Fibroblast of the aortic adventitia (primary cell): Measurements from ENCODE around the gene TRAM2. TPM values are rescaled to one million over a fixed set of nuclear protein-coding genes. Genes with fewer than 3 reads are reported as not detected.

ENCODE experiments used
- DNase-seq: peaks from one replicate; pipeline ENCODE4 v3.0.0-alpha.2; 2010; ENCODE audit warnings: low read depth
- H3K4me3 ChIP-seq: 2 replicates; pipeline ENCODE4 v1.5.1; 2011; ENCODE audit warnings: low read depth, mild to moderate bottlenecking, control low read depth, low read length, moderate library complexity
- total RNA-seq: library from RNA; depleted of rRNA; stranded (reverse); fragments of >200 nt; gene quantifications from 2 replicates; pipeline ENCODE4 v1.2.3, GENCODE V29; 2012; ENCODE audit warnings: low replicate concordance
- TF ChIP-seq, protein P1 (sequence below): IDR thresholded peaks from 2 replicates; pipeline ENCODE4 v1.5.1; 2011; ENCODE audit warnings: mild to moderate bottlenecking, low read length, control low read depth, inconsistent platforms; ENCODE audit not compliant: insufficient read depth

TRAM2 gene
- total RNA-seq, 1 donor = 128 TPM

DNA sequence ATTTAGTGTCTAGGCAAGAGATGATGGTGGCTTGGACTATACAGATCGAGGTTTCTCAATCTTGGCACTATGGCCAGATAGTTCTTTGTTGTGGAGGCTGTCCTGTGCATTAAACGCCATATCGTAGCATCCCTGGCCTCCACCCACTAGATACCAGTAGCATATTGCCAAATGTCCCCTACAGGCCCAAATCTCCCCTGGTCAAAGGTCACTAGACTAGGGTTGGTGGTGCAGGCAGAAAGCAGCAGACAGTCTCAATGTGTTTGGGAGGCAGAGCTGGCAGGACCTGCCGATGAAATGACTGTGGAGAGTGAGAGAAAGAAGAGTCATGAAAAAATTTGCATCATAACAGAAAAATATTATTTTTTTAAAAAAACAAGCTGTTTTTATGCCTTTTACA, 63.0 kb downstream of the TRAM2 start:
- H3K4me3 ChIP-seq = no peak overlapping the region
- TF ChIP-seq, protein P1, sequence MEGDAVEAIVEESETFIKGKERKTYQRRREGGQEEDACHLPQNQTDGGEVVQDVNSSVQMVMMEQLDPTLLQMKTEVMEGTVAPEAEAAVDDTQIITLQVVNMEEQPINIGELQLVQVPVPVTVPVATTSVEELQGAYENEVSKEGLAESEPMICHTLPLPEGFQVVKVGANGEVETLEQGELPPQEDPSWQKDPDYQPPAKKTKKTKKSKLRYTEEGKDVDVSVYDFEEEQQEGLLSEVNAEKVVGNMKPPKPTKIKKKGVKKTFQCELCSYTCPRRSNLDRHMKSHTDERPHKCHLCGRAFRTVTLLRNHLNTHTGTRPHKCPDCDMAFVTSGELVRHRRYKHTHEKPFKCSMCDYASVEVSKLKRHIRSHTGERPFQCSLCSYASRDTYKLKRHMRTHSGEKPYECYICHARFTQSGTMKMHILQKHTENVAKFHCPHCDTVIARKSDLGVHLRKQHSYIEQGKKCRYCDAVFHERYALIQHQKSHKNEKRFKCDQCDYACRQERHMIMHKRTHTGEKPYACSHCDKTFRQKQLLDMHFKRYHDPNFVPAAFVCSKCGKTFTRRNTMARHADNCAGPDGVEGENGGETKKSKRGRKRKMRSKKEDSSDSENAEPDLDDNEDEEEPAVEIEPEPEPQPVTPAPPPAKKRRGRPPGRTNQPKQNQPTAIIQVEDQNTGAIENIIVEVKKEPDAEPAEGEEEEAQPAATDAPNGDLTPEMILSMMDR = no peak
- no peak for DNase-seq

DNA sequence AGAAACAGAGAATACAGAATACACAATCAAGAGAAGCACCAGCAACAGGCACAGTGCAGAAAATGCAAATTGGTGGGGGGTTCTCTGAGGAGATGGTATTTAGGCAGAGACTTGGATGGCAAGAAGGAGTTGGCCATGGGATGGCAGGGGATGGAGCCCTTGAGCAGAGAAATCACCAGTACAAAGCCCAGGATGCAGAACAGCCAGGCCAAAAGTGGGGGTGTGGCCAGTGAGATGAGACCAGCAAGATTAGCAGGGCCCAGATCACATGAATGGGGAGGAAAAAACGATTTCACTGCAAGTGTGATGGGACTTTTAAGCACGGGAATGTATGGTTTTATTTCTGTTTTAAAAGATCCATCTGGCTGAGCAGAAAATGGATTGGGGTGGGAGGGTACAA, 63.4 kb downstream of the TRAM2 start:
- no peak overlapping the region for H3K4me3 ChIP-seq
- TF ChIP-seq, protein P1 = no peak
- DNase-seq = peak; percentile 54

DNA sequence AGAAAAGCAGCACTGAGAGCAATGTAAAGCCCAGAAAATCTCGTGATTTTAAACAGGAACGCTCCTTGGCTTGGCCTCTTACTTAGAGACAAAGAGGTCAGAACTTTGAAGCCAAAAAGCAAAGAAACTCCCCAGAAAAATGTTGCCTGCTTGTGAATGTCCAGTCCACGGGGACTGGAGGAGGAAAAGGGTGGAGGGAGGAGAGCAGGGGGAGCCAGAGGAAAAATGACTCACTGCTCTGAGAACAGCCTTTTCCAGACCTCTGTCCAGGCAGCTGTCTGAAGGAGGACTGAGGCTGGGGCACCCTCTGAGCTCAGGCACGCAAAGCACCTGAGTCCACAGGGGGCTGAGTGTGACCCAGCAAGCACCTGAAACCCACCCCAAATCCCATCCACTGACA, 64.7 kb downstream of the TRAM2 start:
- TF ChIP-seq, protein P1 = no peak
- H3K4me3 ChIP-seq = no peak overlapping the region
- DNase-seq = peak; percentile 96

DNA sequence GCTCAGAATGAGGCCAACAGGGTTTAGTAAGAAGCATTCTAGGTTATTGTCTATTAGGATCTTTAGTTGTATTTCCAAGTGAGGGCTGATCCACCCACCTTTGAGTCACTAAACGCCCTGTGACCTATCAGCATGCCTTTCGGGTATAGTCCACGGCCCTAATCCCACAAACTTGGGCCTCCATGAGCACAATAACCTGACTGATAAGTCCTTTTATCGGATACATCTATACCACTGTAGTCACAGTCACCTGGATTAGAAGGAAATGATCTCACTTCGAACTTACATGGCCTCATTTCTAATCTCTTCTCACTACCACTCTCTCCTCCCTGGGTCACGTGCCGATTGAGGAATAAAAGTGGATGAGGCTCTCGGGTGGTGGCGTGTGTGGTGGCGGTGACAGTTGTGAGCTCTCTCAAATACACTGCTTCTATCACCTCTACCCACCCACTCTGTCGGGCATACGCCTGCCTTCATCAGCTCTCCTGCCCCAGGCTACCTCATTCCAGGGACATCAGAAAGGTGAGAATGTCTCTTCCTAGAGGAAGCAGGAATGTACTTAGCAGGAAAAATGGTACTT, 65.2 kb downstream of the TRAM2 start:
- TF ChIP-seq, protein P1 = no peak
- H3K4me3 ChIP-seq = no peak overlapping the region
- DNase-seq = peak; percentile 67

DNA sequence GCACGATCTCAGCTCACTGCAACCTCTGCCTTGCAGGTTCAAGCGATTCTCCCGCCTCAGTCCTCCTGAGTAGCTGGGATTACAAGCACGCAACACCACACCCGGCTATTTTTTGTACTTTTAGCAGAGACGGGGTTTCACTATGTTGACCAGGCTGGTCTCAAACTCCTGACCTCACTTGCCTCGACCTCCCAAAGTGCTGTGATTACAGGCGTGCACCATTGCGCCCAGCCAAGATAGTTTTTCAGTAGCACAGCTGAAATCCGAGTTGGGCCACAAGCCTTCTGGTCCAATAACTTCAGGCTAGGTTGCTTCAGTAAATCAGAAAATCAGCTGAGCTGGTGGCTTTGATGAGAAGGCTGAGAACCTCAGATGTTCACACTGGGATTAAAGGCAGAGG, 65.7 kb downstream of the TRAM2 start:
- H3K4me3 ChIP-seq = no peak overlapping the region
- DNase-seq = no peak
- TF ChIP-seq, protein P1 = no peak

DNA sequence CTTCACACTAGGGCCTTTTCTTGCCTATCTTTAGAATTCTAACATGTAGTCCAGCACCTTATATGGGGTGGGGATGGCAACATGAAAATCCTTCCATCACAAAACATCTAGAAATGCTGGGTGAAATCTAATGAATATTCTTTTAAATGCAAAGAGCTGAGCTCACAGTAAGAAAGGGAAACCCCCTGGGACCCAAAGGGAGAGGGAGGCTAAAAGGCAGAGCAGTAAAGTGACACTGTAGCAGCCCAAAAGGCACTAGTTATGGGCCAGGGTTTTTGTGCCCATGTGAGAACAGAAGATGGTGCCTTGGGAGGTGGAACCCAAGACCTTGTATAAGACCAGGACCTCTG, 66.7 kb downstream of the TRAM2 start:
- H3K4me3 ChIP-seq = no peak overlapping the region
- TF ChIP-seq, protein P1 = no peak
- no peak for DNase-seq
